Caco-2 (cell line): Measurements from ENCODE around the gene BRIP1. TPM values are rescaled to one million over a fixed set of nuclear protein-coding genes. Genes with fewer than 3 reads are reported as not detected.

Experiments
- BruUV-seq: library from RNA; stranded (reverse); fragments of 400-500 nt; replicated peaks from 2 replicates; lab custom pipeline; 2021; lab: Mats Ljungman, UMichigan
- CTCF ChIA-PET: fragments of 300-600 bp; sonication (Branson Sonifier 250); formaldehyde crosslinking; loops from one replicate; lab custom pipeline; 2022; ENCODE audit warnings: antibody characterized with exemption; lab: Charles Lee
- POLR2A ChIA-PET: fragments of 300-600 bp; sonication (Branson Sonifier 250); formaldehyde crosslinking; loops from one replicate; lab custom pipeline; 2022; ENCODE audit warnings: antibody characterized with exemption; lab: Charles Lee
- DNase-seq, 2 experiments: peaks; one replicate each; pipeline versions ENCODE4 v3.0.0 to v3.0.0-alpha.2; 2020 to 2022
- H3K27me3 ChIP-seq: replicated peaks from 2 replicates; pipeline ENCODE4 v1.6.0; 2011; ENCODE audit warnings: low read length; ENCODE audit not compliant: control insufficient read depth, insufficient read depth
- H3K36me3 ChIP-seq: 2 replicates; pipeline ENCODE4 v1.5.1; 2011; ENCODE audit warnings: low read length; ENCODE audit not compliant: control insufficient read depth, insufficient read depth
- H3K4me1 ChIP-seq: fragments of 250-450 bp; sonication (Bioruptor Pico); 2 replicates; pipeline ENCODE4 v1.5.1; 2020; ENCODE audit warnings: mild to moderate bottlenecking
- H3K4me3 ChIP-seq: 2 replicates; pipeline ENCODE4 v1.5.1; 2011; ENCODE audit warnings: low read depth, mild to moderate bottlenecking, control low read depth, low read length
- H3K9me3 ChIP-seq: fragments of 250-450 bp; sonication (Bioruptor Pico); 2 replicates; pipeline ENCODE4 v1.5.1; 2020; ENCODE audit warnings: mild to moderate bottlenecking, moderate library complexity
- H3K27ac Mint-ChIP-seq: one replicate; pipeline ENCODE4 v1.8.0; 2022; ENCODE audit warnings: mixed read lengths; ENCODE audit not compliant: unreplicated experiment
- H3K27me3 Mint-ChIP-seq: one replicate; pipeline ENCODE4 v1.8.0; 2022; ENCODE audit warnings: mixed read lengths; ENCODE audit not compliant: insufficient read depth, unreplicated experiment
- H3K36me3 Mint-ChIP-seq: one replicate; pipeline ENCODE4 v1.8.0; 2022; ENCODE audit warnings: mild to moderate bottlenecking, mixed read lengths; ENCODE audit not compliant: insufficient read depth, unreplicated experiment
- H3K4me1 Mint-ChIP-seq: one replicate; pipeline ENCODE4 v1.8.0; 2022; ENCODE audit warnings: low read depth, mixed read lengths; ENCODE audit not compliant: unreplicated experiment
- H3K4me3 Mint-ChIP-seq: one replicate; pipeline ENCODE4 v1.8.0; 2022; ENCODE audit warnings: mild to moderate bottlenecking, moderate library complexity, mixed read lengths; ENCODE audit not compliant: unreplicated experiment
- H3K9me3 Mint-ChIP-seq: one replicate; pipeline ENCODE4 v1.8.0; 2022; ENCODE audit warnings: mixed read lengths; ENCODE audit not compliant: unreplicated experiment
- intact Hi-C: fragments of 100-400 bp; cut with micrococcal nuclease; formaldehyde crosslinking; loops from one replicate; pipeline ENCODE4 v1.10.0; 2022; ENCODE audit not compliant: unreplicated experiment
- total RNA-seq: library from RNA; stranded (reverse); gene quantifications from 2 replicates; pipeline ENCODE4 v1.2.3, GENCODE V29; 2022
- TF ChIP-seq, protein P1 (sequence below), 2 experiments: fragments of 200-600 bp in 1 of 2; IDR thresholded peaks; 1 replicate in 1 of 2; 2 replicates in 1 of 2; pipeline versions ENCODE4 v1.5.1 to v1.8.0; 2011 to 2022; ENCODE audit warnings: antibody characterized with exemption in 1 of 2, control low read depth in 1 of 2, inconsistent platforms in 1 of 2, low read depth in 1 of 2, low read length in 1 of 2, mild to moderate bottlenecking in 1 of 2, moderate library complexity in 1 of 2; ENCODE audit not compliant: insufficient read depth in 1 of 2, severe bottlenecking in 1 of 2, unreplicated experiment in 1 of 2

The BRIP1 gene
- total RNA-seq, 1 experiment from 2014 or later = 18.3 TPM

DNA sequence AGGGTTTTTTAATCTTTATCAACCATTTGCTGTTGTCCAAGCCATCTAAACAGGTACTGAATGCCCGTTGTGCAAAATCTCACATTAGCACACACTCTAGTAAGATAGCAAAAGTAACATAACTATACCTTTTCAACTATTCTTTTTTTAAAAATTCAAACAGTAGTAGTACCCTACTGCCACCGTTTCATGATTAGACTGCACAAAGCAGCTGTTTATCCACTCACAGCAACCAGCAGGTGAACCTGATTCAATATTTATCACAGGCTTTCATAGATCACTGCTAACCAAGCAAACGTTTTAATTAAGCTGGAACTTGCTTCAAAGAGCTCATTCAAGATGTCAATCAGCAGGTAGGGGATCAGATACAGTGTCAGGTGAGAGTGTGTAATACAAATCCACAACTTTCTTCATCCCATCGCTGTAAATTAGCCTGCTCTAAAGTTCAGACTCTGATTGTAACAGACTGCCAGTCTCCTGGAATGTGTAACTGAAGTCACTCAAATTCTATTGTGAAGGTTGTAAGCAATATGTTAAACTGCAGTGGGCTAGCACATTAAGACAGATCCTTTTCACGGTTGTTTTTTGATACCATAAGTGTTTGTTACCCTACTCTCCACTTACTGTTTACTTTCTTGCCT, 47.3 kb downstream of the BRIP1 start:
- peaks cover 8% of the 10 kb centered on the region for H3K36me3 Mint-ChIP-seq
- no peaks in the 10 kb centered on the region for H3K27me3 Mint-ChIP-seq
- no peak for DNase-seq
- Histone ChIP-seq H3K4me3 (no peak overlapping the region), H3K4me1 (no peaks in the 10 kb centered on the region), H3K9me3 (no peaks in the 10 kb centered on the region), H3K36me3 (peaks cover under 1% of the 10 kb centered on the region), H3K27me3 (no peaks in the 10 kb centered on the region)
- H3K4me1 Mint-ChIP-seq = no peaks in the 10 kb centered on the region
- POLR2A ChIA-PET = no interaction called here
- intact Hi-C loops = no loop called here
- no TSS peak for BruUV-seq
- TF ChIP-seq, protein P1, sequence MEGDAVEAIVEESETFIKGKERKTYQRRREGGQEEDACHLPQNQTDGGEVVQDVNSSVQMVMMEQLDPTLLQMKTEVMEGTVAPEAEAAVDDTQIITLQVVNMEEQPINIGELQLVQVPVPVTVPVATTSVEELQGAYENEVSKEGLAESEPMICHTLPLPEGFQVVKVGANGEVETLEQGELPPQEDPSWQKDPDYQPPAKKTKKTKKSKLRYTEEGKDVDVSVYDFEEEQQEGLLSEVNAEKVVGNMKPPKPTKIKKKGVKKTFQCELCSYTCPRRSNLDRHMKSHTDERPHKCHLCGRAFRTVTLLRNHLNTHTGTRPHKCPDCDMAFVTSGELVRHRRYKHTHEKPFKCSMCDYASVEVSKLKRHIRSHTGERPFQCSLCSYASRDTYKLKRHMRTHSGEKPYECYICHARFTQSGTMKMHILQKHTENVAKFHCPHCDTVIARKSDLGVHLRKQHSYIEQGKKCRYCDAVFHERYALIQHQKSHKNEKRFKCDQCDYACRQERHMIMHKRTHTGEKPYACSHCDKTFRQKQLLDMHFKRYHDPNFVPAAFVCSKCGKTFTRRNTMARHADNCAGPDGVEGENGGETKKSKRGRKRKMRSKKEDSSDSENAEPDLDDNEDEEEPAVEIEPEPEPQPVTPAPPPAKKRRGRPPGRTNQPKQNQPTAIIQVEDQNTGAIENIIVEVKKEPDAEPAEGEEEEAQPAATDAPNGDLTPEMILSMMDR (IDR thresholded peaks at IDR 0.05; ENCODE audit: insufficient read depth in 1 of 2, low read depth in 1 of 2, low read length in 1 of 2, severe bottlenecking in 1 of 2, unreplicated experiment in 1 of 2) = no peak
- H3K4me3 Mint-ChIP-seq = no peak overlapping the region
- H3K9me3 Mint-ChIP-seq = no peaks in the 10 kb centered on the region
- CTCF ChIA-PET = no interaction called here
- H3K27ac Mint-ChIP-seq = no peak overlapping the region

GRCh38 chr17:61814485-61814884, 48.8 kb downstream of the BRIP1 start:
- no peaks in the 10 kb centered on the region for H3K27me3 ChIP-seq
- Mint-ChIP-seq H3K27ac (no peak overlapping the region), H3K27me3 (no peaks in the 10 kb centered on the region), H3K4me3 (no peak overlapping the region), H3K4me1 (no peaks in the 10 kb centered on the region), H3K36me3 (no peaks in the 10 kb centered on the region), H3K9me3 (no peaks in the 10 kb centered on the region)
- no peaks in the 10 kb centered on the region for H3K36me3 ChIP-seq
- H3K9me3 ChIP-seq = no peaks in the 10 kb centered on the region
- H3K4me1 ChIP-seq = no peaks in the 10 kb centered on the region
- DNase-seq = no peak
- ChIA-PET POLR2A (no interaction called here), CTCF (no interaction called here)
- TF ChIP-seq, protein P1 (IDR thresholded peaks at IDR 0.05; ENCODE audit: insufficient read depth in 1 of 2, low read depth in 1 of 2, low read length in 1 of 2, severe bottlenecking in 1 of 2, unreplicated experiment in 1 of 2) = no peak
- BruUV-seq = no TSS peak
- intact Hi-C loops = no loop called here
- no peak overlapping the region for H3K4me3 ChIP-seq

GRCh38 chr17:61813211-61813610, 50.1 kb downstream of the BRIP1 start:
- no peak overlapping the region for H3K27ac Mint-ChIP-seq
- no peak overlapping the region for H3K4me3 Mint-ChIP-seq
- intact Hi-C loops = no loop called here
- H3K4me1 Mint-ChIP-seq = no peaks in the 10 kb centered on the region
- H3K9me3 ChIP-seq = no peaks in the 10 kb centered on the region
- H3K36me3 Mint-ChIP-seq = peaks cover 6% of the 10 kb centered on the region
- BruUV-seq = no TSS peak
- CTCF ChIA-PET = no interaction called here
- no peak for DNase-seq
- H3K36me3 ChIP-seq = no peaks in the 10 kb centered on the region
- H3K4me1 ChIP-seq = no peaks in the 10 kb centered on the region
- TF ChIP-seq, protein P1 (IDR thresholded peaks at IDR 0.05; ENCODE audit: insufficient read depth in 1 of 2, low read depth in 1 of 2, low read length in 1 of 2, severe bottlenecking in 1 of 2, unreplicated experiment in 1 of 2) = no peak
- H3K27me3 ChIP-seq = no peaks in the 10 kb centered on the region
- no peaks in the 10 kb centered on the region for H3K27me3 Mint-ChIP-seq
- H3K4me3 ChIP-seq = no peak overlapping the region
- POLR2A ChIA-PET = no interaction called here
- no peaks in the 10 kb centered on the region for H3K9me3 Mint-ChIP-seq
